Right atrium auricular region (tissue), 2 donors: ENCODE data around the gene WDR19. TPM values are rescaled to one million over a fixed set of nuclear protein-coding genes. Genes with fewer than 3 reads are reported as not detected.

Experiments
- DNase-seq: peaks from one replicate; pipeline ENCODE4 v3.0.0-alpha.2; 2019; ENCODE audit warnings: low spot score
- H3K27ac ChIP-seq, 2 donors: fragments of 200-600 bp; sonication (generic); 1 replicate in 1 of 2; 2 replicates in 1 of 2; pipeline ENCODE4 v1.5.1; 2016 to 2019
- H3K27me3 ChIP-seq, 2 donors: fragments of 200-600 bp; sonication (generic); one replicate each; pipeline versions ENCODE4 v1.5.1 to v1.6.0; 2017 to 2019
- H3K36me3 ChIP-seq: fragments of 200-600 bp; sonication (generic); one replicate; pipeline ENCODE4 v1.5.1; 2016
- H3K4me1 ChIP-seq, 2 donors: fragments of 200-600 bp; sonication (generic); one replicate each; pipeline versions ENCODE4 v1.5.1 to v1.6.0; 2017 to 2019
- H3K4me3 ChIP-seq, 2 donors: fragments of 200-600 bp; sonication (generic); 1 replicate in 1 of 2; 2 replicates in 1 of 2; pipeline ENCODE4 v1.5.1; 2017 to 2019; ENCODE audit warnings: mild to moderate bottlenecking in 1 of 2, moderate library complexity in 1 of 2
- H3K9me3 ChIP-seq, 2 donors: fragments of 200-600 bp; sonication (generic); one replicate each; pipeline ENCODE4 v1.5.1; 2019
- total RNA-seq, 2 donors: library from RNA; depleted of rRNA; stranded (reverse); fragments of >200 nt; gene quantifications; one replicate each; pipeline ENCODE4 v1.1.0, GENCODE V29; 2016
- TF ChIP-seq, protein P1 (sequence below), 2 donors: fragments of 200-600 bp; sonication (generic); IDR thresholded peaks; one replicate each; pipeline ENCODE4 v1.5.1; 2019; ENCODE audit warnings: antibody characterized with exemption in 2 of 2

Gene WDR19
- total RNA-seq, 2 donors from 2014 or later = 6.4 to 9.2 TPM

GRCh38 chr4:39157520-39157919 lies 24.8 kb upstream of the WDR19 start:
- H3K9me3 ChIP-seq = no peaks in the 10 kb centered on the region
- no peaks in the 10 kb centered on the region for H3K27me3 ChIP-seq
- H3K27ac ChIP-seq = no peak overlapping the region
- no peaks in the 10 kb centered on the region for H3K36me3 ChIP-seq
- TF ChIP-seq, protein P1, sequence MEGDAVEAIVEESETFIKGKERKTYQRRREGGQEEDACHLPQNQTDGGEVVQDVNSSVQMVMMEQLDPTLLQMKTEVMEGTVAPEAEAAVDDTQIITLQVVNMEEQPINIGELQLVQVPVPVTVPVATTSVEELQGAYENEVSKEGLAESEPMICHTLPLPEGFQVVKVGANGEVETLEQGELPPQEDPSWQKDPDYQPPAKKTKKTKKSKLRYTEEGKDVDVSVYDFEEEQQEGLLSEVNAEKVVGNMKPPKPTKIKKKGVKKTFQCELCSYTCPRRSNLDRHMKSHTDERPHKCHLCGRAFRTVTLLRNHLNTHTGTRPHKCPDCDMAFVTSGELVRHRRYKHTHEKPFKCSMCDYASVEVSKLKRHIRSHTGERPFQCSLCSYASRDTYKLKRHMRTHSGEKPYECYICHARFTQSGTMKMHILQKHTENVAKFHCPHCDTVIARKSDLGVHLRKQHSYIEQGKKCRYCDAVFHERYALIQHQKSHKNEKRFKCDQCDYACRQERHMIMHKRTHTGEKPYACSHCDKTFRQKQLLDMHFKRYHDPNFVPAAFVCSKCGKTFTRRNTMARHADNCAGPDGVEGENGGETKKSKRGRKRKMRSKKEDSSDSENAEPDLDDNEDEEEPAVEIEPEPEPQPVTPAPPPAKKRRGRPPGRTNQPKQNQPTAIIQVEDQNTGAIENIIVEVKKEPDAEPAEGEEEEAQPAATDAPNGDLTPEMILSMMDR (IDR thresholded peaks at IDR 0.05) = no peak
- no peak overlapping the region for H3K4me3 ChIP-seq
- no peaks in the 10 kb centered on the region for H3K4me1 ChIP-seq
- no peak for DNase-seq

DNA sequence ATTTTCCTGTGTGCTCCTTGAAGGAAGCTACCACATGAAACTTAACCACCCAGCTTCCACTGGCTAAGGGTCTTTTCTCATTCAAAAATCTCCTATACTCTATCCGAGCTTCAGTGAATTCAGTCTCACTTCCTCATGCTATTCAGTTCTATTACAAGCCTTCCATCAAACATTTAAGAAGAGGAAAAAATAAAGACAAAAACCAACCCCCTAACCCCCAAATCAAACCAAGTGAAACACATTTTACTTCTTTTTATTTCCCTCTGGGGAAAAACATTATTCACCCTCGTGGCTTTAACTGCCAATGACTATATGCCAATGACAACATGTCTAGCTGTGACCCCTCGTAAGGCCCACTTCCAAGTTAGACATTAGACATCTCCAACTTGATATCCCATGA lies 16.2 kb upstream of the WDR19 start:
- H3K4me1 ChIP-seq = no peaks in the 10 kb centered on the region
- H3K27ac ChIP-seq = no peak overlapping the region
- H3K27me3 ChIP-seq = no peaks in the 10 kb centered on the region
- DNase-seq = no peak
- H3K4me3 ChIP-seq = no peak overlapping the region
- TF ChIP-seq, protein P1 (IDR thresholded peaks at IDR 0.05) = no peak
- no peaks in the 10 kb centered on the region for H3K36me3 ChIP-seq
- H3K9me3 ChIP-seq = no peaks in the 10 kb centered on the region

DNA sequence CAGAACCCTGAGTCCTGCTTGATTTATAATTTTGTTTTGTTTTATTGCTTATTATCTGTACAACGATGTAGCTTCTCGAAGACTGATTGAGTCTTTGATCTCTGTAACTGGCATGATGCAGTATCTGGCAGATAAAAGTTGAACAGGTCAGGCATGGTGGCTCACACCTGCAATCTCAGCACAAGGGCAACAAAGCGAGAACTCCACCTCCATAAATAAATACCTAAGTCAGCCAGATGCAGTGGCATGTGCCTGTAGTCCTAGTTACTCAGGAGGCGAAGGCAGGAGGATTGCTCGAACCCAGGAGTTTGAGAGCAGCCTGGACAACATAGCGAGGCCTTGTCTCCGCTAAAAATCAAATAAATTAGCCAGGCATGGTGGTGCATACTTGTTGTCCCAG lies 15.7 kb upstream of the WDR19 start:
- TF ChIP-seq, protein P1 (IDR thresholded peaks at IDR 0.05) = no peak
- no peak overlapping the region for H3K4me3 ChIP-seq
- no peaks in the 10 kb centered on the region for H3K4me1 ChIP-seq
- DNase-seq = no peak
- no peaks in the 10 kb centered on the region for H3K9me3 ChIP-seq
- H3K27me3 ChIP-seq = no peaks in the 10 kb centered on the region
- H3K36me3 ChIP-seq = no peaks in the 10 kb centered on the region
- no peak overlapping the region for H3K27ac ChIP-seq

GRCh38 chr4:39169426-39169825 lies 12.9 kb upstream of the WDR19 start:
- Histone ChIP-seq H3K27me3 (no peaks in the 10 kb centered on the region), H3K4me1 (no peaks in the 10 kb centered on the region), H3K27ac (no peak overlapping the region), H3K9me3 (no peaks in the 10 kb centered on the region), H3K36me3 (no peaks in the 10 kb centered on the region), H3K4me3 (no peak overlapping the region)
- TF ChIP-seq, protein P1 (IDR thresholded peaks at IDR 0.05) = no peak
- no peak for DNase-seq

GRCh38 chr4:39170301-39170700 lies 12.0 kb upstream of the WDR19 start:
- Histone ChIP-seq H3K4me3 (no peak overlapping the region), H3K27me3 (no peaks in the 10 kb centered on the region), H3K9me3 (no peaks in the 10 kb centered on the region), H3K36me3 (no peaks in the 10 kb centered on the region), H3K27ac (no peak overlapping the region), H3K4me1 (no peaks in the 10 kb centered on the region)
- no peak for DNase-seq
- TF ChIP-seq, protein P1 (IDR thresholded peaks at IDR 0.05) = no peak

- no peaks in the 10 kb centered on the region for H3K9me3 ChIP-seq
- no peak for DNase-seq
- TF ChIP-seq, protein P1 (IDR thresholded peaks at IDR 0.05) = no peak
- no peaks in the 10 kb centered on the region for H3K36me3 ChIP-seq
- H3K27me3 ChIP-seq = no peaks in the 10 kb centered on the region
- peaks cover 0 to 10% of the 10 kb centered on the region in 2 donors for H3K4me1 ChIP-seq
- H3K4me3 ChIP-seq = no peak overlapping the region
- no peak overlapping the region for H3K27ac ChIP-seq
These were observed 3.6 kb upstream of the WDR19 start for GRCh38 chr4:39178706-39179105.
